HG02938 (cell line): ENCODE results near the gene GPBP1.

Source experiments
- ATAC-seq: cut with Tn5 transposase; IDR thresholded peaks from one replicate; pipeline ENCODE4 v1.9.1; 2021; ENCODE audit warnings: mild to moderate bottlenecking, moderate library complexity; ENCODE audit not compliant: unreplicated experiment

The GPBP1 gene

GRCh38 chr5:57209316-57210040 is 35.6 kb downstream of the GPBP1 start:
- ATAC-seq: no peak

DNA sequence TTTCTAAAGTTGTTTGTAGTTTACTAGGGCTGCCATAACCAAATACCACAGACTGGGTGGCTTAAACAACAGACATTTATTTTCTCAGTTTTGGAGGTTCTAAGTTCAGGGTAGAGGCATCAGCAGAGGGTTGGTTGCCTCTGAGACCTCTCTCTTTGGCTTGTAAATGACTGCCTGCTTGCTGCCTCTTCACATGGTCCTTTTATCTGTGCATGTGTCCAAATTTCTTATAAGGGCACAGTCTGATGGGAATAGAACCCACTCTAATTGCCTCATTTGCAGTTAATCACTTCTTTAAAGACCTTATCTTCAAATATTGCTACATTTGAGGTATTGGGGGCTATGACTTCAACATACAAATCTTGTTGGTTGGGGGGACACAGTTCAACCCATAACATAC is 36.8 kb downstream of the GPBP1 start:
- no peak for ATAC-seq

DNA sequence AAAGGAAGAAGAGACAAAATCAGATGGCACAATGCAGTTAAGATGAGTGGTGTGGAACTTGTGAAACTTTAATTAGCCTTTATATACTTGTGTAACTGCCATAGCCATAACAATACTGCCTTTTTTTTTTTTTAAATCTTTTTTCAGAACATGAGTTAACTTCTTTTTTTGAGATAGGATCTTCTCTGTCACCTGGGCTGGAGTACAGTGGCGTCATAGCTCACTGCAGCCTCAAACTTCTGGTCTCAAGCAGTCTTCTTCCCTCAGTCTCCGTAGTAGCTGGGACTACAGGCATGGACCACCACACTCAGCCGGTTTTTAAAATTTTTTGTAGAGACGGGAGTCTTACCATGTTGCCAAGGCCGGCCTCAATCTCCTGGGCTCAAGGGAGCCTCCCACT is 37.2 kb downstream of the GPBP1 start:
- no peak for ATAC-seq

DNA sequence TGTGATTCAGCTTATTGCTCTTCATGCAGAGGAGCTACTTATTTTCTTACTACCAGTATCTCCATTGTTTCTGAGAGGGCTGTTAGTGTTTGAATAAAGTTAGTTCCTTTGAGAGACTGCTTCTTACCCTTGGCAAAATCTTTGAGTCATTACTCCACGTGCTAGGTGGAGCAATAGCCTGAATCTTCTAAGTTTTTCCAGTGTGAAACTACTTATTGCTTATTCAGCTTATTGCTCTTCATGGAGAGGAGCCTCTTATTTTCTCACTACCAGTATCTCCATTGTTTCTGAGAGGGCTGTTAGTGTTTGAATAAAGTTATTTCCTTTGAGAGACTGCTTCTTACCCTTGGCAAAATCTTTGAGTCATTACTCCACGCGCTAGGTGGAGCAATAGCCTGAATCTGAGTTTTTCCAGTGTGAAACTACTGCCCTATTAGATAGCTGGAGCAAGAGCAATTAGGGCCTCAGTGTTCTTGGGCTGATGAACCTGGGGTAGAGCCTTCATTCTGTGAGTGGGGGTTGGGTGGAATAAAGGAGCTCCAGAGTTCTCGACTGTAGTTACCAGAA is 41.9 kb downstream of the GPBP1 start:
- no peak for ATAC-seq

DNA sequence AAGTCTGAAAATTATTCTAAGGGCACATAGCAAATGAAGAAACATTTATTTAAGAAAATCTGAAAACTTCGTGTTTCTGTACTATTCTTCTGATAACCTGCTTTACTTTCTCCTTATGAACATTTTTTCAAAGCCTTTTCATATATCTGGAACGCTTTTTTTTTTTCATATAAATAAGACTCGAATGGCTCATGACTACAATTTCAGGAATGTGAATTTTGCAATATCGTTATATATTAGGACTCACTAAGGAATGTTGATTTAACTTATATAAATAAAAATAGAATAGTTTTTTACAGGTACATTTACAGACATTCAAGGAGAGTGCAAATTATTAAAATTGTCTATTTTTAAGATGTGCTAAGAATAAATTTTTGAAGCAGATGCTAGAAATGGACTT is 42.9 kb downstream of the GPBP1 start:
- ATAC-seq: no peak

DNA sequence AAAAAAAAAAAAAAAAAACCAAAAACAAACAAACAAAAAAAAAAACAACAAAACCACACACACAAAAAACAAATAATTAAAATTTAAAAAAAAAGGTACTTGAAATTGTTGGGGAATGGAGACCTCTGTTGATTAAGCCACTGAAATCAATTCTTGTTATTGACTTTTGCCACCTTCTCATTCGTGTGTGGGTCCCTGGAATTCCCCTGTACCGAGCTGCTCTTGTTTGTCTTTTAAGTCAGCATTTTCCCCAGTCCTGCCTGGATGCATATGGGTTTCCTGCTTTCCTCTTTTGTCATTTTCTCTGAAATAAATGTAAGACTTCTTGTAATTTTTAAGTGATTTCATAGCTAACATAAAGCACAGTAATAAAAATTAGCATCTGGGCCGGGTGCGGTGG is 45.5 kb downstream of the GPBP1 start:
- ATAC-seq: no peak

GRCh38 chr5:57221049-57221568 is 47.2 kb downstream of the GPBP1 start:
- no peak for ATAC-seq

DNA sequence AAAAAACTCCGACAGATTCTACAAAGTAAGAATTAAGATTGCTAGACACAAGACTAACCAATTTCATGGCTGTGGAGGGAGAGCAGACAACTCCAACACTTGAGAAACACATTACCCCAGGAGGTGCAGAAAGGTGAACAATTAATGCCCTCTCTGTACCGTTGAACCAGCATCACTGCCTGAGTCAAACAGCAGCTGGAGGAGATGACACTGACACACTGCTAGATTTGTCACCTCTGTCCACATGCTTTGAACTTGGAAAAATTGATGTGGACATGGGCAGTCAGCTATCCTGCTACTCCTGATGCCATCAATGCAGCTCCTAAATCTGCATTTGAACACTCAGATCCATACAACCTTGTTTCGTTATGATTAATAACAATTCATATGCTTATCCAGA is 51.7 kb downstream of the GPBP1 start:
- ATAC-seq: no peak

- ATAC-seq: no peak
Observed at GRCh38 chr5:57229313-57229712, 55.5 kb downstream of the GPBP1 start.

GRCh38 chr5:57231607-57232006 is 57.7 kb downstream of the GPBP1 start:
- no peak for ATAC-seq

DNA sequence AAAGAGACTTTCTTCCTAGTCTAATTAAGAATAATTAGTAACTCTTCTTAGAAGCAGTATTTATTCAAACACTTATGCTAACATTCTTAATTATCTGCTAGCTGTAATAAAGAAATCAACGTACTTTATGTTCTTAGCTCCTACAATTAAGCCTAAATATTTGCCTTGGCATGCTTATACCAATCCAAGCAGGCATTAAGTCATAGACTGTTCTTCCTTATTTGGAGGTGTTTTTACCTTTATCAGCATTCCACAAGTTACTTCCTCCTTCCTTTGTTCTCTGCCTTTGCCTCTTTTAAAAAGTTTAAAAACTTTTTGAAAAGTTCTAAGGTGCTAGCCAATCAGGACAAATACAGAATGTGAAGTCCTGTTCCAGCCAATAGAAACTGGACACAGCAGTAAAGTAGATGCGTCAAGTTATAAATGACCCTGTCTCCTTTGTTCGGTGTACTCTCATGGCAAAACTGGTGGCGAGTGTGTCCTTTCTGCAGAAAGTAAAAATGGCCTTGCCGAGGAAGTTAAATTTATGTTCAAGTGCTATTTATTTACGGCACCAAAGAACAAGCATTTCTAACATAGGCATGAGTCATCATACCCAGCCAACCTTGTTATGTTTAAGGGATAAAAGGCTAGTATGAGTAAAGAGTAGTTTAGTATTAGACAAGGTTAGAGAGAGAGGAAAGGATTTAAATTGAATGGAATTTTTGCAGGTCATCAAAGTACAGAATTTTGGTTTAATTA is 58.6 kb downstream of the GPBP1 start:
- no peak for ATAC-seq

DNA sequence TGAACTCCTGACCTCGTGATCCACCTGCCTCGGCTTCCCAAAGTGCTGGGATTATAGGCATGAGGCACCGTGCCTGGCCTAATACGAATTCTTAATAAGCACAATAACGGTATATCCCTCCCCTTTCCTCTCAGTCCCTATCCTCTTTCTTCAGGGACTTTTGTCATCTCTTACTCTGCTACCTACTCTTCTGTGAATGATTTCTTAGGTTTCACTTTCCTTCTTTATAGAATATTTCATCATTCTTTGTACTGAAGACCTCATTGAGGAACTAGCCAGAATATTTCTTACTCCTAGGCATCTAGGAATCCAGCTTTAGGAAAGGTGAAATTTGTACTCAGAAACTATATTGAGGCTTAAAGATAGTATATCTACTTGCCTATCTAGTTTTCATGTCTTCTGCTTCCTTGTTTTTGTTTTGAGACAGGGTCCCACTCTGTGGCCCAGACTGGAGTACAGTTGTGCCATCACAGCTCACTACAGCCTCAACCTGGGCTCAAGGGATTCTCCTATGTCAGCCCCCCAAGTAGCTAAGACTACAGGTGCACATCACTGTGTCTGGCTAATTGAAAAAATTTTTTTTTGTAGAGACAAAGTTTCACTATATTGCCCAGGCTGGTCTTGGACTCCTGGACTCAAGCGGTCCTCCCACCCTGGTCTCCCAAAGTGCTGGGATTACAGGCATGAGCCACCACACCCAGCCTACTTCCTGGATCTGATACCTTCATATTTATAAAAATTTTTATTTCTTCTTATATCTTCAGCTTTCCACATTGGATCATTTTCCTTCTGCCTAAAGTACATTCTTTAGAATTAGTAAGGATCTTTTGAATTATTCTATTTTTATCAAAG is 69.7 kb downstream of the GPBP1 start:
- peak; percentile 90 for ATAC-seq

DNA sequence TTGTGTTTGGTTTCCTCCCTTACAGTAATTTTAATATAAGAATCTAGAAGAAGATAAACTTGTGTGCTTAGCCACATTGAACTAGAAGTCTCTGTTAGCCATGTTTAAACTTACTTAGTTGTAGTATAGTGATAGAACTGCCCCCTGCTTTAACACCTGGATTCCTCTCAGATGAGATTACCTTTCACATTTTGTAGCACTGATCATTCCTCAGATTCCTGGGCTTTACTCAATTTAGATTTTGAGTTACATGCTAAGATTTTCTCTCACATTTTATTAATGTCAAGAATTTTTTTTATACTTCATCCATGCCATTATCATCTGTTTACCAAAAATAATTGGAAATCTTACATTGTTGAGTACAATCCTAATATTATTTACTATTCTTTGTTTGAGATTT is 70.5 kb downstream of the GPBP1 start:
- ATAC-seq: no peak

- no peak for ATAC-seq
Observed at GRCh38 chr5:57246426-57246825, 72.6 kb downstream of the GPBP1 start.

DNA sequence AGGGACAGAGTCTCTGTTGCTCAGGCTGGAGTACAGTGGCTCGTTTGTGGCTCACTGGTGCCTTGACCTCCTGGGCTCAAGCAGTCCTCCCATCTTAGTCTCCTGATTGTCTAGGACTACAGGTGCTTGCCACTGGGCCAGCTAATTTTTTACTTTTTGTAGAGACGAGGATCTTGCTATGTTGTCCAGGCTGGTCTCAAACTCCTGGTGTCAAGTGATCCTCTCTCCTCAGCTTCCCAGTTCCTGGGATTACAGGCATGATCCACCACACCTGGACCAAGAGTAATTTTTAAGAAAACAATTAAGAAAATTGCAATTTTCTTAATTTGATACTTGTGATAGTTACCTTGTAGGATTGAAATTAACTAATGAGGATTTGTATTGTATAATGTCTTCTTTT is 73.9 kb downstream of the GPBP1 start:
- no peak for ATAC-seq

DNA sequence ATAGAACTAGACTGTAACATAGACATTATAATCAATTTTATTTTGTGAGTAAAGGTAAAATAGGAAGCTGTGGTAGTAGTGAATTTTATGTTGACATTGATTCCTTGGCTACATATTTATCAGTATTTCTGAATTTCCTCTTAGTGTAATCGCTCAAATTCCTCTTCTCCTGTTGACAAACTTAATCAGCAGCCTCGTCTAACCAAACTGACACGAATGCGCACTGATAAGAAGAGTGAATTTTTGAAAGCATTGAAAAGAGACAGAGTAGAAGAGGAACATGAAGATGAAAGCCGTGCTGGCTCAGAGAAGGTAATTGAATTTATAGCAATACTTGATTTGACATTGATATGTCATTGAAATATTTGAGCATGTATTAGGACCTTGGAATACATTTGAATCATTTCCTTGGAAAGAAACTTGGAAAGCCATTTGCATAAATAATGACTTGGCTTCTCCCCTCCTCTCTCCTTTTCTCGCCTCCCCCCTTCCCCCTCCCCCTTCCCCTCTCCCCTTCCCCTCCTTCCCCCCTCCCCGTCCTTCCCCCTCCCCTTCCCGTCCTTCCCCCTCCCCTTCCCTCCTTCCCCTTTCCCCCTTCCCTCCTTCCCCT is 75.5 kb downstream of the GPBP1 start:
- ATAC-seq: no peak

DNA sequence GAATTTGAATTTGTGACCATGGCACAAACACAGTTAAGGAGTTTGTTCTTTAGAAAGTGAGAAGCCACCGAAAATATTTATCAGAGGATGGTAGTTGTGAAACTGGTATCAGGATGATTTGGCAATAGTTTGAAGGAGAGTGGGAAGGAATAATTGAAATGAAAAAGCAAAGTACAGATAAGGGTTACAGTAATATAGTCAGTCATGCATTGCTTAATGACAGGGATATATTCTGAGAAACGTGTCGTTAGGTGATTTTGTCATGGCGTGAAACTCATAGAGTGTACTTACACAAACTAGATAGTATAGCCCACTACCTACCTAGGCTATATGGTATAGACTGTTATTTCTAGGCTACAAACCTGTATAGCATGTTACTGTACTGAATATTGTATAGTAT is 84.2 kb downstream of the GPBP1 start:
- no peak for ATAC-seq

DNA sequence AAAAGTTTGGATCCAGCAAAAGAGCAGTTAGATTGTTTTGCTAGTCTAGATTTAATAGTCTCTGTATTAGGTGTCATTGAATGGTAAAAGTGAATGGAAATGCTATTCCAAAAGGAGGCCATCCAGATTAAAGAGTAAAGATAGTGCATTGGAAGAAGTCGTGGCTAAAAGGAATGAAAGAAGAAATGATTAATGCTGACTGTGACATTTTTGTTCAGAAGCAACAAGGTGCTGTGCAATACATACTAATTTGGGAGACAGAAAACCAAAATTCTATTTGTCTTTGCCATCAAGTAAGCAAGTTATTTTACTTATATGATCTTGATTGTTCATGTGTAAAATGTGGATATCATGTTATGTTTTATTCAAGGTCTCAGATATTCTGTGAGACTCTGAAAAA is 85.1 kb downstream of the GPBP1 start:
- ATAC-seq: no peak

GRCh38 chr5:57259704-57260103 is 85.8 kb downstream of the GPBP1 start:
- ATAC-seq: no peak

DNA sequence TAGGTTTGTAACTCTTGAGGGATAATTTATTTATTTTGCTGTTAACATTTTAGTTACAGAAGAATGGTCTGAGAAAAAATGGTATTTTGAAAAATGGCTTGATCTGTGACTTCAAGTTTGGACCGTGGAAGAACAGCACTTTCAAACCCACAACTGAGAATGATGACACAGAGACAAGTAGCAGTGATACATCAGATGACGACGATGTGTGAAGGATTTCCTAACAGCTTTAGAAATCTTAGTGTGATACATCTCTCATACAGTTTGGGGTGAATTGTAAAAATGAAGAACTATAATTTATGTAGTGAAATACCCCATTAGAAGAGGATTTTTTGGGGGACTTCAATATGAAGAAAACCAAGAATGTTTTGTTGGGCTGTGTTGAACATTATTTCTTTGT is 88.7 kb downstream of the GPBP1 start:
- no peak for ATAC-seq

- no peak for ATAC-seq
Observed at GRCh38 chr5:57267805-57268204, 93.9 kb downstream of the GPBP1 start.
